HepG2 (cell line): ENCODE measurements around the gene FDXR. TPM values are rescaled to one million over a fixed set of nuclear protein-coding genes. Genes with fewer than 3 reads are reported as not detected.

Source experiments
- ATAC-seq: fragments of 200-7000 bp; cut with Tn5 transposase; 3 replicates; pipeline ENCODE4 v1.9.1; 2020; ENCODE audit warnings: mild to moderate bottlenecking, moderate library complexity
- BruUV-seq: library from RNA; stranded (reverse); fragments of 400-500 nt; replicated peaks from 2 replicates; lab custom pipeline; 2021; lab: Mats Ljungman, UMichigan
- CTCF ChIA-PET: fragments of 300-600 bp; formaldehyde crosslinking; extraction: SDS; loops from one replicate; lab custom pipeline; 2021; ENCODE audit warnings: low total read pairs, inconsistent platforms, low intra/inter-chr PET ratio; lab: Yijun Ruan, JAX
- POLR2A ChIA-PET: fragments of 350-600 bp; sonication (Branson Sonifier 250); formaldehyde crosslinking; loops from one replicate; lab custom pipeline; 2020; ENCODE audit warnings: antibody characterized with exemption, inconsistent platforms; lab: Yijun Ruan, JAX
- DNase-seq: peaks from one replicate; pipeline ENCODE4 v3.0.0-alpha.2; 2015; ENCODE audit warnings: low spot score
- FAIRE-seq: peaks from 3 replicates; lab custom pipeline; 2011; peaks lifted over from hg19 to GRCh38; lab: Jason Lieb, UNC
- H2AFZ ChIP-seq: one replicate; pipeline ENCODE4 v1.6.1; 2011; ENCODE audit warnings: low read length, inconsistent platforms
- H3K27ac ChIP-seq: fragments of 300-600 bp; 3 replicates; pipeline ENCODE4 v1.8.0; 2011; ENCODE audit warnings: mixed run types, mild to moderate bottlenecking, mixed read lengths, low read length, inconsistent platforms; ENCODE audit not compliant: insufficient read depth; ENCODE audit errors: extremely low read length
- H3K27me3 ChIP-seq, 2 experiments: fragments of 200-600 bp in 1 of 2; 2 replicates in 1 of 2; 3 replicates in 1 of 2; pipeline versions ENCODE4 v1.6.0 to v1.8.0; 2011; ENCODE audit warnings: low read length in 2 of 2, mild to moderate bottlenecking in 2 of 2, moderate library complexity in 2 of 2, inconsistent platforms in 1 of 2; ENCODE audit not compliant: insufficient read depth in 2 of 2, control insufficient read depth in 1 of 2
- H3K36me3 ChIP-seq, 2 experiments: fragments of 200-600 bp in 1 of 2; replicated peaks in 1 of 2; 2 replicates in 1 of 2; 3 replicates in 1 of 2; pipeline versions ENCODE4 v1.5.1 to v1.8.0; 2011; ENCODE audit warnings: low read length in 2 of 2, inconsistent platforms in 1 of 2; ENCODE audit not compliant: insufficient read depth in 2 of 2, control insufficient read depth in 1 of 2
- H3K4me1 ChIP-seq: 2 replicates; pipeline ENCODE4 v1.5.1; 2012; ENCODE audit warnings: low read length, inconsistent platforms; ENCODE audit not compliant: insufficient read depth
- H3K4me2 ChIP-seq: 2 replicates; pipeline ENCODE4 v1.6.0; 2011; ENCODE audit warnings: low read depth, low read length, inconsistent platforms
- H3K4me3 ChIP-seq, 3 experiments: fragments of 200-600 bp in 1 of 3; sonication (generic), shearing (Covaris generic) in 1 of 3; replicated peaks in 1 of 3; 2 replicates each; pipeline ENCODE4 v1.5.1; 2011 to 2016; ENCODE audit warnings: low read length in 3 of 3, inconsistent platforms in 2 of 3, low read depth in 2 of 3, mild to moderate bottlenecking in 2 of 3, control low read depth in 1 of 3, mixed read lengths in 1 of 3; ENCODE audit not compliant: insufficient read depth in 1 of 3
- H3K79me2 ChIP-seq: one replicate; pipeline ENCODE4 v1.6.1; 2011; ENCODE audit warnings: low read length, inconsistent platforms; ENCODE audit not compliant: insufficient read depth
- H3K9ac ChIP-seq: 2 replicates; pipeline ENCODE4 v1.6.0; 2011; ENCODE audit warnings: mild to moderate bottlenecking, low read depth, low read length, inconsistent platforms; ENCODE audit not compliant: insufficient read depth
- H3K9me3 ChIP-seq: 2 replicates; pipeline ENCODE4 v1.5.1; 2012; ENCODE audit warnings: mild to moderate bottlenecking, low read length
- H4K20me1 ChIP-seq: 2 replicates; pipeline ENCODE4 v1.6.0; 2011; ENCODE audit warnings: inconsistent platforms, mild to moderate bottlenecking, low read length, moderate library complexity; ENCODE audit not compliant: insufficient read depth
- CCAR2 ChIP-seq: fragments of 200-400 bp; formaldehyde crosslinking; optimal IDR thresholded peaks from 2 replicates; pipeline ENCODE3; 2018; ENCODE audit warnings: low read depth, mild to moderate bottlenecking, low read length, moderate library complexity
- IKZF5 ChIP-seq: IDR thresholded peaks from 2 replicates; pipeline ENCODE4 v1.6.1; 2018; ENCODE audit warnings: missing genetic modification reagents, mild to moderate bottlenecking, missing compliant biosample characterization
- MED8 ChIP-seq: sonication (generic); formaldehyde crosslinking; IDR thresholded peaks from 2 replicates; pipeline ENCODE4 v1.8.1; 2023; ENCODE audit warnings: mild to moderate bottlenecking, missing genetic modification reagents; ENCODE audit not compliant: insufficient replicate concordance
- SRSF9 ChIP-seq: fragments of 200-400 bp; formaldehyde crosslinking; IDR thresholded peaks from 2 replicates; pipeline ENCODE4 v1.6.1; 2018; ENCODE audit warnings: borderline replicate concordance, mild to moderate bottlenecking, low read depth, low read length; ENCODE audit not compliant: insufficient read depth, poor library complexity, severe bottlenecking
- TOPORS ChIP-seq: sonication (generic); formaldehyde crosslinking; IDR thresholded peaks from 2 replicates; pipeline ENCODE4 v1.8.0; 2023; ENCODE audit warnings: mild to moderate bottlenecking, missing genetic modification reagents
- ZBTB10 ChIP-seq: sonication (generic); formaldehyde crosslinking; IDR thresholded peaks from 2 replicates; pipeline ENCODE4 v1.4.0; 2020; ENCODE audit warnings: missing genetic modification reagents, borderline replicate concordance
- ZMYM2 ChIP-seq: sonication (generic); formaldehyde crosslinking; IDR thresholded peaks from 2 replicates; pipeline ENCODE4 v1.8.0; 2022; ENCODE audit warnings: mild to moderate bottlenecking, missing genetic modification reagents
- ZNF235 ChIP-seq: sonication (generic); formaldehyde crosslinking; IDR thresholded peaks from 2 replicates; pipeline ENCODE4 v1.8.1; 2023; ENCODE audit warnings: mild to moderate bottlenecking, missing genetic modification reagents, borderline replicate concordance
- ZNF616 ChIP-seq: sonication (generic); formaldehyde crosslinking; IDR thresholded peaks from 2 replicates; pipeline ENCODE4 v1.5.0; 2020; ENCODE audit warnings: low read depth, mild to moderate bottlenecking, missing genetic modification reagents
- ZNF644 ChIP-seq: IDR thresholded peaks from 2 replicates; pipeline ENCODE4 v1.6.1; 2016; ENCODE audit warnings: low read depth
- ZNF790 ChIP-seq: sonication (generic); formaldehyde crosslinking; IDR thresholded peaks from 2 replicates; pipeline ENCODE4 v1.8.0; 2022; ENCODE audit warnings: missing genetic modification reagents, mild to moderate bottlenecking, borderline replicate concordance
- ZNF883 ChIP-seq: sonication (generic); formaldehyde crosslinking; IDR thresholded peaks from 2 replicates; pipeline ENCODE4 v1.5.1; 2020; ENCODE audit warnings: mild to moderate bottlenecking, missing genetic modification reagents; ENCODE audit errors: not compliant biosample characterization
- WGBS: methylation state at CpG from one replicate; pipeline ENCODE4 v1.1.6; 2017; ENCODE audit warnings: low lambda C conversion rate; 5-methylcytosine and 5-hydroxymethylcytosine counted together
- in situ Hi-C: cut with HindIII; loops from 2 replicates; pipeline ENCODE4 v1.10.0; 2017; ENCODE audit warnings: low pct_unique_long_range_greater_than_20kb; ENCODE audit not compliant: extremely low pct_ligation_motif_present
- intact Hi-C: fragments of 100-400 bp; cut with micrococcal nuclease; formaldehyde crosslinking; loops from one replicate; pipeline ENCODE4 v1.10.0; 2022; ENCODE audit not compliant: unreplicated experiment
- polyA plus RNA-seq, 8 experiments: library from polyadenylated mRNA; depleted of rRNA in 3 of 8; stranded (reverse) in 7 of 8; unstranded in 1 of 8; fragments of >200 nt; fragmentation: Illumina TruSeq in 4 of 8; extraction: Trizol in 4 of 8; gene quantifications; 2 replicates each; pipeline versions ENCODE4 v1.2.1 to v1.2.3, GENCODE V29; 2011 to 2016; ENCODE audit warnings: low read depth in 4 of 8, missing spikeins in 1 of 8, mixed read lengths in 1 of 8; ENCODE audit not compliant: insufficient read depth in 1 of 8
- total RNA-seq, 5 experiments: library from RNA; depleted of rRNA; stranded (reverse); fragments of >200 nt; fragmentation: Illumina TruSeq; extraction: Trizol; gene quantifications; 2 replicates each; pipeline ENCODE4 v1.2.3, GENCODE V29; 2016; ENCODE audit warnings: low read depth in 1 of 5
- TF ChIP-seq, protein P1 (sequence below): sonication (generic); formaldehyde crosslinking; IDR thresholded peaks from 2 replicates; pipeline ENCODE4 v1.5.0; 2020; ENCODE audit warnings: missing genetic modification reagents, mild to moderate bottlenecking, borderline replicate concordance

The FDXR gene
- total and polyA plus RNA-seq, 2 of the 13 experiments (the other 11 are each of a cell fraction or from before 2014, with no cell fraction given), result 23.4 to 116 TPM

- no peak for TF ChIP-seq ZNF235 (CRISPR knock-in tag)
- no peak for TF ChIP-seq ZNF883 (CRISPR knock-in tag)
- TF ChIP-seq ZNF616 (CRISPR knock-in tag), result no peak
- TF ChIP-seq, all 625 proteins: peak for 0
These were observed 54.4 kb downstream of the FDXR start (continued) for GRCh38 chr17:74818291-74818938.

- CTCF ChIA-PET, result no interaction called here
These were observed 55.7 kb downstream of the FDXR start for GRCh38 chr17:74816905-74817620.

More at GRCh38 chr17:74816905-74817620, 55.7 kb downstream of the FDXR start:
- intact Hi-C loops (loop anchor here (1.0 kb wide), 1 partner anchor 35 kb away; no protein-coding TSS in a partner anchor), in situ Hi-C loops (no loop called here)
- Histone ChIP-seq H3K79me2 (no peaks in the 10 kb centered on the region), H3K9ac (no peak overlapping the region), H3K27me3 (no peaks in the 10 kb centered on the region), H3K4me1 (no peaks in the 10 kb centered on the region), H2AFZ (no peak overlapping the region), H3K4me2 (no peak overlapping the region), H3K27ac (no peak overlapping the region), H3K4me3 (no peak overlapping the region), H3K36me3 (peaks cover 2 to 5% of the 10 kb centered on the region in 2 experiments; a peak in 3 of 5 replicates), H4K20me1 (no peaks in the 10 kb centered on the region), H3K9me3 (no peaks in the 10 kb centered on the region)
- BruUV-seq, result no TSS peak
- FAIRE-seq (no peak), ATAC-seq (no peak), DNase-seq (no peak)
- WGBS, result 91% methylated on average over 17 of the region's 18 CpGs
- TF ChIP-seq MED8 (CRISPR knock-in tag) (no peak), SRSF9 (no peak), ZNF644 (CRISPR knock-in tag) (no peak), ZBTB10 (no peak), ZNF790 (no peak), ZMYM2 (CRISPR knock-in tag) (no peak), TOPORS (no peak), CCAR2 (no peak), IKZF5 (CRISPR knock-in tag) (no peak)
- TF ChIP-seq, protein P1, sequence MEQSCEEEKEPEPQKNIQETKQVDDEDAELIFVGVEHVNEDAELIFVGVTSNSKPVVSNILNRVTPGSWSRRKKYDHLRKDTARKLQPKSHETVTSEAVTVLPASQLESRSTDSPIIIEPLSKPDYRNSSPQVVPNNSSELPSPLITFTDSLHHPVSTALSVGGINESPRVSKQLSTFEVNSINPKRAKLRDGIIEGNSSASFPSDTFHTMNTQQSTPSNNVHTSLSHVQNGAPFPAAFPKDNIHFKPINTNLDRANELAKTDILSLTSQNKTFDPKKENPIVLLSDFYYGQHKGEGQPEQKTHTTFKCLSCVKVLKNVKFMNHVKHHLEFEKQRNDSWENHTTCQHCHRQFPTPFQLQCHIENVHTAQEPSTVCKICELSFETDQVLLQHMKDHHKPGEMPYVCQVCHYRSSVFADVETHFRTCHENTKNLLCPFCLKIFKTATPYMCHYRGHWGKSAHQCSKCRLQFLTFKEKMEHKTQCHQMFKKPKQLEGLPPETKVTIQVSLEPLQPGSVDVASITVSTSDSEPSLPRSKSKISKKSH (CRISPR knock-in tag), result no peak
- POLR2A ChIA-PET, result no interaction called here
